AG09309 (cell line): ENCODE data around the gene MFSD6L.

ENCODE experiments used
- DNase-seq: peaks from one replicate; pipeline ENCODE4 v3.0.0-alpha.2; 2010; ENCODE audit warnings: low read depth
- H3K4me3 ChIP-seq: 2 replicates; pipeline ENCODE4 v1.5.1; 2011; ENCODE audit warnings: mild to moderate bottlenecking, low read depth, low read length, moderate library complexity; ENCODE audit not compliant: control insufficient read depth
- TF ChIP-seq, protein P1 (sequence below): IDR thresholded peaks from 2 replicates; pipeline ENCODE4 v1.5.1; 2011; ENCODE audit warnings: mild to moderate bottlenecking, low read depth, low read length, inconsistent platforms; ENCODE audit not compliant: insufficient read depth, control insufficient read depth; ENCODE audit errors: missing control alignments

Gene MFSD6L

DNA sequence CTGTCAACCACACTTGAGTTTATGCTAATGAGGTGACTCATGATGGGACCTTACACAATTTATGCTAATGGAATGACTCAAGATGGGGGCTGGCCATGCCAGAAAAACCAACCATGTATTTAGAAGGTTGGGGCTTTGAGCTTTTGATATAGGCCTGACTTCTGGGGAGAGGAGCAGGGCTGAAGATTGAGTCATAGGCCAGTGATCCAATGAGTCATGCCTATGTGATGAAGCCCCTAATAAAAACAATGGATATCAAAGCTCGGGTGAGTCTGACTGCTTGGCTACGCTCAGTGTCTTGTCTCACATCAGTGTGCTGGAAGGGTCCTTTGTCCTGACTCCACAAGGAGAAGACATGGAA, 7.3 kb downstream of the MFSD6L start:
- no peak overlapping the region for H3K4me3 ChIP-seq
- DNase-seq = peak; percentile 31
- TF ChIP-seq, protein P1, sequence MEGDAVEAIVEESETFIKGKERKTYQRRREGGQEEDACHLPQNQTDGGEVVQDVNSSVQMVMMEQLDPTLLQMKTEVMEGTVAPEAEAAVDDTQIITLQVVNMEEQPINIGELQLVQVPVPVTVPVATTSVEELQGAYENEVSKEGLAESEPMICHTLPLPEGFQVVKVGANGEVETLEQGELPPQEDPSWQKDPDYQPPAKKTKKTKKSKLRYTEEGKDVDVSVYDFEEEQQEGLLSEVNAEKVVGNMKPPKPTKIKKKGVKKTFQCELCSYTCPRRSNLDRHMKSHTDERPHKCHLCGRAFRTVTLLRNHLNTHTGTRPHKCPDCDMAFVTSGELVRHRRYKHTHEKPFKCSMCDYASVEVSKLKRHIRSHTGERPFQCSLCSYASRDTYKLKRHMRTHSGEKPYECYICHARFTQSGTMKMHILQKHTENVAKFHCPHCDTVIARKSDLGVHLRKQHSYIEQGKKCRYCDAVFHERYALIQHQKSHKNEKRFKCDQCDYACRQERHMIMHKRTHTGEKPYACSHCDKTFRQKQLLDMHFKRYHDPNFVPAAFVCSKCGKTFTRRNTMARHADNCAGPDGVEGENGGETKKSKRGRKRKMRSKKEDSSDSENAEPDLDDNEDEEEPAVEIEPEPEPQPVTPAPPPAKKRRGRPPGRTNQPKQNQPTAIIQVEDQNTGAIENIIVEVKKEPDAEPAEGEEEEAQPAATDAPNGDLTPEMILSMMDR = no peak

DNA sequence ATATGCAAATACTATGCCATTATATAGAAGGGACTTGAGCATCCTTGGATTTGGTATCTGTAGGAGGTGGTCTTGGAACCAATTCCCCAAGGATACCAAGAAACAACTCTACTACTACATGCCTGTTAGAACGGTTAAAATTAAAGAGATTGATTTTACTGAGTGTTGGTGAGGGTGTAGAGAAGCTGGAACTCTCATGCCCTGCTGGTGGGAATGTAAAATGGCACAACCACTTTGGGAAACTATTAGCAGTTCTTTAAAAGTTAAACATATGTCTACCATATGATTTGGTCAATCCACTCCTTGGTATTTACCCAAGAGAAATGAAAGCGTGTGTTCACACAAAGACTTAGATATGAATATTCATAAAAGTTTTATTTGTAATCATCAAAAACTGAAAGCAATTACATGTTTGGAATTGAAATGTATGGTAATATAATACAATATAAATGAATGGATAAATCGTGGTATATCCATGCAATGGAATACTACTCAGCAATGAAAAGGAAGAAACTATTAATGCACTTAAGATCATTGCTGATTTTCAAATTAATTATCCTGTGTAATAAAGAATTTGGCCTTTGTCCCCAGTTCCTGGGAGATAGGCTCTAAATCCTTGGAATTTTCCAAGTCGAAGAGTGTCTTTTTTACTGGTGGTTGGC, 7.8 kb downstream of the MFSD6L start:
- H3K4me3 ChIP-seq = no peak overlapping the region
- TF ChIP-seq, protein P1 = no peak
- no peak for DNase-seq

DNA sequence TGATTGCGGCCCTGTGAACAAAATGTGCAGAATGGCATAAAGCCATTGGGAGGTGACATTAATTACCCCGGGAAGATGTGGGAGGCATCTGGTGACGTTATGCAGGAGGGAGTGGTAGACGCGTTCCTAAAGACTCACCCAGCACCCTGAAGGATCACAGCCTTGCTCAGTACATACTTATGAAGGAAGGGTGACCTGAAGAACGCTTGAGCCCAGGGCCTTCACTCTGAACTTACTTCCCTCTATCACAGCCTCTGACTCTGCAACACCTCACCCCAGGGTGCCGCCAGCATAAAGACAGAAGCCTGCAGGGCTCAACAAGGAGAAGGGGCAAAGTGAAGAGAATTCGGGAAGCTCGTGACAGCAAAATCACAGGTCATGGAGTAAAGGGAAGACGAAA, 9.4 kb downstream of the MFSD6L start:
- no peak overlapping the region for H3K4me3 ChIP-seq

DNA sequence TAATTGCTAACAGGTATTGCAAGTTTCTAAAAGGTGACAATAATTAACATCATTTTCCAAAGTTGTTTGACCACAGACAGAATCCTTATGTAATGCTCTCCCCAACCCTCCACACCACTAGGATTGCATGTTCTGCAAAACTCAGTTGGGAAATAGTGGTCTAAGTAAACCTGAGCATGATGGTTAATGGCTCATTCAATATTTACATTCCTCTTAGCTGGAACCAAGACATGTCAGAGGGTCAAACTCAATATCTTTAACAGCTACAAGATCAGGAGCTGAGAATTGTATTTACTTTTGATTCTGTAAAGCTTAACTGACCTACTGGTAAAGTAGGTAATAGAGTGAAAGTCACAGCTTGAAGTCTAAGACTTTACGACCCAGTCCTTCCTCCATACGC, 10.2 kb downstream of the MFSD6L start:
- no peak overlapping the region for H3K4me3 ChIP-seq
- TF ChIP-seq, protein P1 = no peak
- no peak for DNase-seq

More for the DNA sequence above, 9.4 kb downstream of the MFSD6L start:
- TF ChIP-seq, protein P1 = no peak
- DNase-seq = no peak

DNA sequence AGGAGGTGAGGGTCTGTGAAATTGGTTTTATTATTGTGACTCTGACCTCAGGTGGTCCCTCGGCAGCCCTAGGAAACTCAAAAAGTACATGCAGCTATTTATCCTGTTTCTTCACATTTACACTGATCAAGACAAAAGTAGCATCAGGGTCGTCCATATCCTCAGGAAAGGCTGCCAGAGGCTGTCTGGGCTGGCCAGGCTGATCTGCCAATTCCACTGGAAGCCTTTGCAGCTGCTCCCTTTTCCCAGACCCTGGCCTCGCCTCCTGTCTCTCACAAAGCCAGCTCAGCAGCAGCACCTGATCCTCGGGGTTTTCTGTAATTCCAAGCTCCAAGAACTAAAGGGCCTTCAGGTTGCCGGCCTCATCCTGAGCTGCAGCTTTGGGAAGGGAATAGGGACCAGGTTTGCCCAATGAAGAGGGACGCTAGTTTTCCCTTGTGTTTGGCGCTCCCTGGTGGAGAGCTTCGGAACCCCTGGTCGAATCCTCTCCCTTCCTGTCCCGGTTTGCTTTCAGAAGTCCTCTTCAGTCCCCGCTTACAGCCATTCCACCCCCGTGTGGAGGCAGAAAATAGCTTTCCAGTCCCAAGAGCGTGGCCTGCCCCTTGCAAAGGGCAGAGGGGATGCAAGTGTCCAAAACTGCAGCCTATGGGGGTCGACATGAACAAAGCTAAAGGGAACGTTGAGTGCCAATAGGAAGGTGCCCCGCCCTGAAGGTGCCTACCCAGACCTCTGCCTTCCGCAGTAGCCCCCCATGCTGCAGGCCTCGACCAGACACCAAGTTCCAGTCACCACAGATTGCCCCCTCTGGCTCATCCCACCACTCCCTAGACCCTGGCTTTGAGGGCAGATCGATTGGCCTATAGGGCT, 13.4 kb downstream of the MFSD6L start:
- TF ChIP-seq, protein P1 = peak; percentile 88
- peak; percentile 8 for DNase-seq
- no peak overlapping the region for H3K4me3 ChIP-seq

DNA sequence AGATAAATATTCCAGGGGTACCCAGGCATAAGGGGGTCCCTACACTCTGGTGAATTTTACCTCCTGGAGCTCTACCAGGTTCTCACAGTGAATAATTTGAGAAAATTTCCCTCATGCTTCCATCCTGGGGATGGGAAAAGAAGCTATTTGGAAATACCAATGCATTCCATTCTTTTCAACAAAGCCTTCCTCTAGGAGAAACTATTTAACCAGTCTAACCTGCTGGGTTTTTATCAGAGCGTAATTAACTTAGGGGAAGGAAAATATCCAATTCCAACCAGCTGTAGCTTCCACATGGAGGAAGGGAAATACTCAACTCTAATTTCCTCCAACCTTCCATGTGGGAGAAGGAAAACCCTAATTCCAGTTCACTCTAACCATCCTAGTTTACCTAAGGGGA, 17.0 kb downstream of the MFSD6L start:
- no peak overlapping the region for H3K4me3 ChIP-seq
- DNase-seq = no peak
- TF ChIP-seq, protein P1 = no peak
